ENCODE data around the gene DUSP16.

The DUSP16 gene

GRCh38 chr12:12452326-12452902 lies 110.2 kb downstream of the DUSP16 start:
- TF ChIP-seq CTCF (IDR thresholded peaks at IDR 0.05; ENCODE audit: control extremely low read depth, extremely low read depth, low read depth, missing control alignments), result no peak
- CTCF ChIA-PET, result interaction anchor here (0.8 kb wide), 1 partner anchor 9 kb away, joined by 3 read pairs; no protein-coding TSS in a partner anchor
- DNase-seq (ENCODE audit: extremely low spot score), result no peak
- POLR2A ChIA-PET, result no interaction called here

GRCh38 chr12:12451098-12451497 lies 111.6 kb downstream of the DUSP16 start:
- no peak for TF ChIP-seq CTCF (IDR thresholded peaks at IDR 0.05; ENCODE audit: control extremely low read depth, extremely low read depth, low read depth, missing control alignments)
- POLR2A ChIA-PET, result interaction anchor here (0.7 kb wide), 1 partner anchor 39 kb away, joined by 6 read pairs; no protein-coding TSS in a partner anchor
- DNase-seq (ENCODE audit: extremely low spot score), result no peak
- CTCF ChIA-PET, result no interaction called here

- CTCF ChIA-PET, result interaction anchor here (0.8 kb wide), 1 partner anchor 8 kb away, joined by 4 read pairs; no protein-coding TSS in a partner anchor
- TF ChIP-seq CTCF (IDR thresholded peaks at IDR 0.05; ENCODE audit: control extremely low read depth, extremely low read depth, low read depth, missing control alignments), result no peak
- POLR2A ChIA-PET, result no interaction called here
- DNase-seq (ENCODE audit: extremely low spot score), result no peak
Measured at GRCh38 chr12:12450043-12450471, 112.6 kb downstream of the DUSP16 start.

GRCh38 chr12:12449533-12450025 lies 113.1 kb downstream of the DUSP16 start:
- POLR2A ChIA-PET, result no interaction called here
- DNase-seq (ENCODE audit: extremely low spot score), result no peak

GRCh38 chr12:12447837-12448236 lies 114.8 kb downstream of the DUSP16 start:
- ChIA-PET POLR2A (no interaction called here), CTCF (interaction anchor here (1.1 to 1.4 kb wide), 2 partner anchors 12 to 289 kb away, joined by 3 to 4 read pairs; no protein-coding TSS in a partner anchor)
- no peak for TF ChIP-seq CTCF (IDR thresholded peaks at IDR 0.05; ENCODE audit: control extremely low read depth, extremely low read depth, low read depth, missing control alignments)
- no peak for DNase-seq (ENCODE audit: extremely low spot score)

More at GRCh38 chr12:12449533-12450025, 113.1 kb downstream of the DUSP16 start:
- CTCF ChIA-PET, result no interaction called here
- no peak for TF ChIP-seq CTCF (IDR thresholded peaks at IDR 0.05; ENCODE audit: control extremely low read depth, extremely low read depth, low read depth, missing control alignments)

- no peak for TF ChIP-seq CTCF (IDR thresholded peaks at IDR 0.05; ENCODE audit: control extremely low read depth, extremely low read depth, low read depth, missing control alignments)
- no peak for DNase-seq (ENCODE audit: extremely low spot score)
- POLR2A ChIA-PET, result no interaction called here
- CTCF ChIA-PET, result interaction anchor here (1.1 to 1.4 kb wide), 2 partner anchors 11 to 289 kb away, joined by 3 to 4 read pairs; no protein-coding TSS in a partner anchor
Measured at GRCh38 chr12:12447236-12447635, 115.4 kb downstream of the DUSP16 start.

All from GM10248 (cell line).